Measurements from ENCODE around the gene RPS19.

The RPS19 gene

DNA sequence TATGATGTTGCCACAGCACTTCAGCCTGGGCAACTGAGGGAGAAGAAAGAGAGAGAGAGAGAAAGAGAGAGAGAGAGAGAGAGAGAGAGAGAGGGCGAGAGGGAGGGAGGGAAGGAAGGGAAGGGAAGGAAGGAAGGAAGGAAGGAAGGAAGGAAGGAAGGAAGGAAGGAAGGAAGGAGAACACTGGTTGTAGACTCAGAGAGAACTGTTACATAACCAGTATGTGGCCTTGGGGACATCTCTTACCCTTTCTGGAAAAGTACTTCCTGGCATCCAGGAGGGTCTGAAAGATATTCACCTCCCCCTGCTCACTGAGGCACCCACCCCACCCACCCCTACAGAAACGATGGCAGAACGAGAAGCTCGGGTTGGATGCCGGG lies 20.3 kb downstream of the RPS19 start:
- FAIRE-seq = no peak

DNA sequence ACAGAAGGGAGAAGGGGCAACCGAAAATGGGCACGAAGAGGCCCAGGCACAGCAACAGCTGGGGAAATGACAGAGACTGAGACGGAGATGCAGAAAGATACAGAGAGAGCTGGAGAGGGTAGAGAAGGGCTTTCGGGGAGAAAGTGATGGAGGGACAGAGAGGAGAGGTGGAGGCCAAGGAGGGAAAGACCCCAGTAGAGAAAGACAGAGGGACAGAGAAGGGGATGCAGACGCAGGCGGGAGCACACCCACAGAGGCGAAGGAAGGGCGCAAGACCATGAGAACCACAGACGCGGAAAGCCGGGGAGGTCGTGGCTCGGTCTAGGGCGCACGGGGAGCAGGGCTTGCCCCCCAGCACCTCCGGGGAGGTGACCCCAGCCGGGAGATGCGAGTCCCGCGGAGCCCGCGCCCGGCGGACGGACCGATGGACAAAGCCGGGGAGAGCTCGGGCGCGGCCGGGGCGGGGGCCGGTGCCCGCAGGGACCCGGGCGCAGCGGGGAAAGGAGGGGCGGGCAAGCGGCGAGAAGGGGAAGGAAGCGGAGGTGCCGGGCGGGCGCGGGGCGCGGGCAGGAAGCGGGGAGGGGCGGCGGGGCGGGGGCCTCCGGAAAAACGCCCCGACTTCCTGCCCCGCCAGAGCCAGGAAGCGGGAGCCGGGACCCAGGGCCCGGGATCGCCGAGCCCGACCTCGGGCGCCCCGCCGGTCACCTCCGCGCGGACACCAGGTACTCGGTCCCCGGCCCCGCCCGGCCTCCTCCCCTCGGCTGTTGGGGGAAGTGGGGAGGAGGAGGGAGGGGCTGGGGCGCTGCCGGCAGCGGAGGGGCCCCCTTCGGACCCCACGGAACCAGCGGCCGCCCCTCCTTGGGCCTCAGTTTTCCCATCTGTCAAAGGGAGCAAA lies 22.8 kb downstream of the RPS19 start, which contains the start of gene ARHGEF1:
ARHGEF1 (plus strand) TSS at position 617 of the 895 bp plus-strand sequence. CDS start 4,899 bp downstream, outside the sequence.
- FAIRE-seq = no peak

DNA sequence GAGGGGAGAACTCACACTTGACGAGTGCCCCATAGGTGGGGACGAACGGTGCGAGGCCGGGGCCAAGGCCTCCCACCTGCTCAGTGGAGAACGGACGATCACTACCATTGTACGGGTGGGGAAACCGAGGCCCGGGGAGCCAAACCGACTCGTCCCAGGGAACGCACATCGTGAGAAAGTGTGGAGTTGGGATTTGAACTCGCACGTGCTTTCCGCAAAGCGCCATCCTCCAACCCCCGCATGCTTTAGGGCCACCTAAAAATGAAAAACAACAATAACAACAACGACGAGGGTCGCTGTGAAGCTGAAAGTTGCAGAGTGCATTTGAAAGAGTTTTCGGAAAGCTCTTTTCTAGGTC lies 23.4 kb downstream of the RPS19 start:
- FAIRE-seq = no peak

DNA sequence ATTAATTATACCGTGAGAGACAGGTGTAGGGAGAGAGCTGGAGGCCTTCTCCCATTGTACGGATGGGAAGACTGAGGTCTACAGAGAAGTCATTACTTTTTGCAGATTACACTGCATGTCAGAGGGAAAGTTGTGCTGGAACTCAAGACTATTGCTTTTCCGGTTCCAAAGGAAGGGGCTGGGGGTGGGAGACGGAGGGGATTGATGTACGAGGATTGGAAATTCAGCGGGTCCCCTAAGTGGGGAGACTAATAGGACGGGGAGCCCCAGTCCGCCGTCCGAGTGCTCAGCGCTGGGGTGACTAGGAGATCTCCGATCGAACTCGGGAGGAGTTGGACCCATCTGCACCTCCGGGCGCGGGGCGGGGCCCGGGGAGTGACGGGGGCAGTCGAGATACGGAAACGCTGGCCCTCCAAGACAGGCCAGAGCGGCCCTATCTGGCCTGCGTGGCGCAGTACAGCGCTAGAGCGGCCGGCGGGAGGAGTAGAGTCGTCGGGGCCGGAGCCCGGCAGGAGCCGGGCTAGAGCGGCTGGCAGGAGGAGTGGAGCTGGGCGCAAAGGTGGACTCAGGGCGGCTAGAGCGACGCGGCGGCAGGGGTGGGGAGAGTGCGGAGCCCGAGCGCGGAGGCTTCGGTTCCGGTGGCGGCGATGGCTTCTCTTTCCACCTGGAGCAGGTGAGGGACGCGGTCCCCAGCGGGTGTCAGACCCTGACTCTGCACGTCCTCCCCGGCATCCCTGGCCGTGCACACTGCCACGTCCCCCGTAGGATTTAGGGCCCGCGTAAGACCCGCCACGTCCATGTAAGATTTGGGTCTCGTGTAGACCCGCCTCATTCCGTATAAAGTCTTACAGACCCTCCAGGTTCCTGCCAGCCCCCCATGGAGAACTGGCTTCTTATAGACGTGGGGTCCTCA lies 24.0 kb downstream of the RPS19 start:
- peak; percentile 94 for FAIRE-seq

DNA sequence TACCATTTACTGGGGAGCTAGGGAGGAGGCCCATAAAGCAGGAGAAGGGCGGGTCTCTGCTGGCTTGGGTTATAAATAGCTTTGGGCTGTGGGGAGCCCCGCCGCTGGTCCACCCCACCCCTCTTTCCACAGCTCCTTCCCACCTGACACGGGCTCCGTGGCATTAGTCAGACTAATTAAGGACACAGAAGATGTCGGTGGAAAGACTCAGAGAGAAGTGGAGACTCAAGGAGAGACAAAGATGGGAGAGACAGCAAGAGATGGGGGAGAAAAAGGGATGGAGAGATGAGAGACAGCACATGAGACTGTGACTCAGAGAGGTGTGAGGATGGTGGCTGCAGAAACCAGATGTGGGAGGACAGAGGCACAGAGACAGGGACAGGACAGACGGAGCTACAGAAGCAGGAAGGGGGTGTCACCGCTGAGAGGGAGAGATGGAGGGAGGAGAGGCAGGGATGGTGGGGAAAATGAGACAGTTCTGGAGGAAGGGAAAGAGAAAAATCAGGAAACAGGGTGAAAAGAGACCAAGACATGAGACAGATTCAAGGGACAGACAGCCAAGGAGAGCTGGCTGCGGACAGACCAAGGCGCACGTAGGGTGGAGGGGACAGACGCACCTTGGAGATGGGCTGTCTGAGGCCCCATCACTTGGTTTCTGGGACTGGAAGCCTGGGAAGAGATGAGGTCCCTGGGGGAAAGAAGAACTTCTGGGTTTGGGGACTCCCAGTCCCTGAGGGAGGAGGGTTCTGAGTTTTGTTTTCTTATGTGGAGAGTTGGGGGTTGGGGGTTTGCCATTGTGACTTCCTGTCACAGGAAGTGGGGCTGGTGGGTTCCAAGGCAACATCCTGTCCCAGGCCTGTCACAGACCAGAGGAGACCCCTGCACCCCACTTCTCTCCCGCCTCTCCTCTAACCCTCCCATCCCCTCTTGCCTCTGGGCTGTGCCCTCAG lies 27.0 kb downstream of the RPS19 start:
- FAIRE-seq = no peak

DNA sequence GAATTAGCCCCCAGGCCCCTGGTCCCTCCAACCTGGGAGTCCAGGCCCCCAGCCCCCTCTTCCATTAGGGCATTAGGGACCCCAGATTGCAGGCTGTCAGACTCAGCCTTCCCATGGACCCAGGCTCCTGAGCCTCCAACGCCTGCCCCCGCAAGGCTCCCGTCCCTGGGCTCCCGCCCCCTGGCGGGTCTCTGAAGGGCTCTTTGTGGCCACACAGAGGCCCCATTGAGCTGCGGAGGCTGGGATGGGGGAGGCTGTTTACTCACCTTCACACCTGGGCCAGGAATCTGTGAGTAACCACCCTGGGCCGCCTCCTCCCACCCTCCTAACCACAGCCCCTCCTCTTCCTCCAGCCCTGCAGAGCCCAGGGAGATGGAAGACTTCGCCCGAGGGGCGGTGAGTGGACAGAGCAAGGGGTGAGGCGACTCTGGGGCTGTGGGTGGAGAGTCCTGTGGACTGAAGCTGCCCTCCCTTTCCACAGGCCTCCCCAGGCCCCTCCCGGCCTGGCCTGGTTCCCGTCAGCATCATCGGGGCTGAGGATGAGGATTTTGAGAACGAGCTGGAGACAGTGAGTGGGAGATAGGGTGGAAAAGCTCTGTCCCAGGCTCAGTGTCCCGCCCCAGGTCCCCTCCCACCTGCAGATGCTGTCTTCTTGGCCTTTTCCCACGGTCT lies 27.8 kb downstream of the RPS19 start:
- no peak for FAIRE-seq

DNA sequence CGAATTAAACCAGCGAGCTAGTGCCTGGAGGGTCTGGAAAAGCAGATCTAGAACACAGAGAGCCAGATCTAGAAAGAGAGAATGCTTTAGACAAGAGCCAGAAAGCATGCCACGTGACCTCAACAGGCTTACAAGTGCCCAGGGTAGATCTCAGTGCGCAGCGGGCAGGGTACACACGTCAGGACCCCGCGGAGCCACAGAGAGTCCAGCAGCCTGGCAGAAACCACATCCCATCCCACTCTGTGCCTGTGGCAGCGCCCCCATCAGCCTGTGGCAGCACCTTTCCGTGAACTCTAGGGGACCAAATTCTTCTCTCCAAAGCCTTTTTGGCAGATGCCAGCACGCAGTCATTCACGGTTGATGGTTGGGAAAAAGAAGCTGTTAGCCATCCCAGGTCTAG lies 28.9 kb downstream of the RPS19 start:
- FAIRE-seq = no peak

DNA sequence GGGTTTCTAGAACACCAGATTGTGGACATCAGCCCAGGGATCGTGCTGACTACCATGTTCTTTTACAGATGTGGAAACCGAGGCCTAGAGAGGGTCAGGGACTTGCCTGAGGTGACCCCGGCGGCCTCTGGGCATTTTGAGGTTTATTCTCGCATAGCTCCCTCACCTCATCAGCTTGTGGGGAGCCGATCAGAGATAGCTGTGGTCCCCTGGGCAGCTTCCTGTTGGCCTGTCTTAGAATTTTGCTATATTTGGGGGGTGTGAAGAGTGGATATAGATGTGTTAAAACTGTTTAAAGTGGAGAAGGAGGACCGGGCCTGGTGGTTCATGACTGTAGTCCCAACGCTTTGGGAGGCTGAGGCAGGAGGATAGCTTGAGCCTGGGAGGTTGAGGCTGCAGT lies 29.8 kb downstream of the RPS19 start:
- FAIRE-seq = no peak

DNA sequence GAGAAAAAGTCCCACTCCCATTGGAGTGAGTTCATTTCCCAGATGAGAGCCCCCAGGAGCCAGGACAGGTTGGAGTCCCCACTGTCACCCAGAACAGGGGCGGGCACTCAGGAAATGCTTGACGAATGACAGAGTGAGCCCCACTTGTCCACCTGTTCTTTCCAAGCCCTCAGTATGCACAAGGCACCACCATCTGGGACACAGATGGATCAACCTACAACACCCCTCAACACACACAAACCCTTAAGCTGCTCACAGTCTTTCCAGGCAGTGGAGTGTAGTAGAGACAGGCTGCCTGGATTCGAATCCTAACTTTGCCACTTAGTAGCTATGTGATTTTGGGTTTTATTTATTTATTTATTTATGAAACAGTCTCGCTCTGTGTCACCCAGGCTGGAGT lies 30.9 kb downstream of the RPS19 start:
- no peak for FAIRE-seq

DNA sequence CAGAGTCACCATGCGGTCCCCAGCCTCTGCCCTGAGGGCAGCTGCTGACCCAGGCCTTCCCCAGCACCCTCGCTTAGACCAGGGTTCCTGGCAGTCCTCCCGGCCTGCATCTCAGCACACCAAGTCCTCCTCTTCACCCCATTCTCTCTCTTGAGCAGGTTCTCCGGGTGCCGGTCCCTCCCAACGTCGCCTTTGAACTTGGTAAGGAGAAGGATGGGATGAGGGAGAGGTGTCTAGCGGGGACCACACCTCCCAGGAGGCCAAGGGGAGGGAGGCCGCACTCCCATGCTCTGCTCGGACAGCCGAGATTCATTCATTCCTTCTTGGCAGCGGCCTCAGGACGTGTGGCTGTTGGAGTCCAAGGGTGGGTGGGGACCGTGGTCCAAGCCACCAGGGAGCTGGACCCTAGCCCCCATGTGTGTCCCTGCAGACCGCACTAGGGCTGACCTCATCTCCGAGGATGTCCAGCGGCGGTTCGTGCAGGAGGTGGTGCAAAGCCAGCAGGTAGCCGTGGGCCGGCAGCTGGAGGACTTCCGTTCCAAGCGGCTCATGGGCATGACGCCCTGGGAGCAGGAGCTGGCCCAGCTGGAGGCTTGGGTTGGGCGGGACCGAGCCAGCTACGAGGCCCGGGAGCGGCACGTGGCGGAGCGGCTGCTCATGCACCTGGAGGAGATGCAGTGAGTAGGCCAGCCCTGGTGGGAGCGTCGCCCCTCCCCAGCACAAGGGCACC lies 32.3 kb downstream of the RPS19 start:
- FAIRE-seq = no peak

DNA sequence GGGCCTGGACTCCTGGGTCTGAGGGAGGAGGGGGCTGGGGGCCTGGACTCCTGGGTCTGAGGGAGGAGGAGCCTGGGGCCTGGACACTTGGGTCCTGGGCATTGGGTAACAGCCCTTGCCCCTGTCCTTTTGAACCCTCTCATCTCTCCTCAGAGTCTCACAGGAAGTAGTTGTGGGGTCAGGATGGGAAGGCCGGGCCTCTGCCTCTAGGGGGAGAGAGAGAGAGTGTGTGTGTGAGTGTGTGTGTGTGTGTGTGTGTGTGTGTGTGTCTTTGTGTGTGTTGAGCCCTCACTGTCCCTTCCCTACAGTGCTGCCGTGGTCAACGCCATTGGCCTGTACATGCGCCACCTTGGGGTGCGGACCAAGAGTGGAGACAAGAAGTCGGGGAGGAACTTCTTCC lies 33.8 kb downstream of the RPS19 start:
- no peak for FAIRE-seq

DNA sequence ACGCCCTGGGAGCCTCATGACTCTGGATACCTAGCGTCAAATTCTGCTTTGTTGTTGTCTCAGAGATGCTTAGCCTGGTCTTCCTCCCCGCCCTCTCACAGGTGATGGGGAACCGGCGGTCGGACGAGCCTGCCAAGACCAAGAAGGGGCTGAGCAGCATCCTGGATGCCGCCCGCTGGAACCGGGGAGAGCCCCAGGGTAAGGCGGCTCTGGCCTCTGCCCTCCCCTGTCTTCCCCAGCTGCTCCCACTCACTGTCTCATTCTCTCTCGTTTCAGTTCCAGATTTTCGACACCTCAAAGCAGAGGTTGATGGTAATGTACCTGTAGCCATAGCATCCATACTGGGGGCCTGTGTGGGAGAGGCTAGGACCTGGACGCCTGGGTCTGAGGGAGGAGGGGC lies 34.3 kb downstream of the RPS19 start:
- no peak for FAIRE-seq

DNA sequence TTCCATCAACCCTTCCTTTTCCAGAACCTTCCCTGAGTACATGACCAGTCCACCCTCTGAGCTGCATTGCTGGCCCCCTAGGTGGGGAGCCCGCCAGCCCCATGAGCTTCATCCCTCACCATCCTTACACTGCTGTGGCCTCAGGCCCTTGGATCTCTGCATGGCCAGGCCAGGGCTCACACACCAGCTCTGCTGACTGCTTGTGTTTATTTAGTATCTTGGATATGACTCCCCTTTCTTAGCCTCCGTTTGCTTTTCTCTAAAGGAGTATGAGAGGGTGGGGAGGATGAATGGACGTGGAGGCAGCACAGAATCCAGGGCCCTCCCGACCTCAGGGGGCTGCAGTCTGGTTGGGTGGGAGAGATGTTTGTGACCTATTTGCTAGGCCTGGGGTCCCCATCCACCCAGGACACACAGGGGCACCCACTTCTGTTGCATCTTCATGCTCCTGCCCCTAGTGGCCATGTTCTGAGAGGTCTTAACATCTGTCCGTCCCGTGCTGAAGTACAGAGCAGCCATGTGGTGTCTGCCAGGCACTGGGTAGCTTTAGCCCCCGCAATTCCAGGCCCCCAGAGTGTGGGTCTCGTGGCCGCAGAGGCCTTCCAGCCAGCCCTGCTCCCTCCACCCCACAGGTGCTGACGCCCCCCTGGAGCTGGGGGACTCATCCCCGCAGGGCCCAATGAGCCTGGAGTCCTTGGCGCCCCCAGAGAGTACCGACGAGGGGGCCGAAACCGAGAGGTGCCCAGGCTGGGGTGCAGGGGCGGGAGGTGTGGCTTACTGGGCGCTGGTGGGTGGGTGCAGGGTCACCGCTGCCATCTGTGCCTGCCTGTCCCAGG lies 35.9 kb downstream of the RPS19 start:
- FAIRE-seq = no peak

DNA sequence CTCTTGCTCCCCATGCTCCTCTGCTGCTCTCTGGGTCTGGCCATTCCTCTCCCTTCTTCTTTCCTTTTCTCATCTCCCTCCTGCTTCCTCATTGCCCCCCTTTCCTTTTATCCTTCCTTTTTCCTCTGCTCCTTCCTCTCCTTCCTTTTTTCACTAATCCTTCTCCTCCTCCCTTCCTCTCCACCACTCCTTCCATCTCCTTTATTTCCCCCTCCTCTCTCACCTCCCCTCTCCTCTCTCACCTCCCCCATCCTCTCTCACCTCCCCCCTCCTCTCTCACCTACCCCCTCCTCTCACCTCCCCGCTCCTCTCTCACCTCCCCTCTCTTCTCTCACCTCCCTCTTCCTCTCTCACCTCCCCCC lies 36.5 kb downstream of the RPS19 start:
- no peak for FAIRE-seq

DNA sequence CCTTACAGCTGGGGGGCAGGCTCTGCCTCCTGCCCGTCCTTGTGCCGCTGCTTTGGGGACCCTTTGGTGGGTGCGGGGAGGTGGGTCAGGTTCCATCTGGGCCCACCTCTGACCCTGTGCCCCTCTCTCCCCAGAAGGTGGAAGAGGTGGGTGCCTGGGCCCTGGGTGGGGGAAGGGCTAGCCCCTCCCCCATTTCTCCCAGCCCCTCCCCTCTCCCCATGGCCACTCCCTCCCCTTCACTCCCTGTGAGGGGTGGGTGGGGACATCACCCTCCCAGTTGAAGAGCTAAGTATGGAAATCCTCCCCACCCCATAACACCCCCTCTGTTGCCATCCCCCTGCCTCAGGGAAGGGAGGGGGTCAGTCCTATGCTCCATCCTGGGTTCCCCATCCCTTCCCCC lies 37.1 kb downstream of the RPS19 start:
- FAIRE-seq = no peak

DNA sequence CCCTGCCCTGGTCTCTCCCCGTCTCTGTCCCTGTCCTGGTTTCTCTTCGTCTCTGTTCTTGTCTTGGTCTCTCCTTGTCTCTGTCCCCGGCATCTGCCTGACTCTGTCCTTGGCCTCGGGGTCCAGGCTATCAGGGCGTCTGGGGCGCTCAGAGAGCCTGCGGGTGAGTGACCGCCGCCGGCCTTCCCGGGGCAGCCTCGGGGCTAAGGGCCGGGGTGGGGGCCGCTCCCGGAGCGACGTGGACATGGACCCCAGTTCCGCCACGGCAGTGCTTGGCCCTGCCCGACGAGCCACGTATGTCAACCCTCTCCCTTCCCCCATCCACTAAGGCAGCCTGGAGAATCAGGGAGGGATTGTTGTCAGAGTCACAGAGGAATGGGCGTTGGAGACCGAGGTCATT lies 37.8 kb downstream of the RPS19 start:
- FAIRE-seq = no peak

DNA sequence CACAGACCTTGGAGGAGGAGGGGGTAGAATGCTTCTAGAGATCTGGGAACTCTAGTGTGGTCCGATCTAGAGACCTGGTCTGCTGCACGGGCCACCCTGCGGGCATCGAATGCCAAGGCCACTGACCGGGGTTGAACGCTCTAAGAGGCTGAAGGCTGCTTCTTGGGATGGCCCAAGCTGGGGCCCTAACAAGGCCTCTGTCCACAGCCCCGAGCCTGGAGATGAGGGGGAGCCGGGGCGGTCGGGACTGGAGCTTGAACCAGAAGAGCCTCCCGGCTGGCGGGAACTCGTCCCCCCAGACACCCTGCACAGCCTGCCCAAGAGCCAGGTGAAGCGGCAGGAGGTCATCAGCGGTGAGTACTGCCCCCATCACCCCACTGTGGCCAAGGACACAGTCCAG lies 38.2 kb downstream of the RPS19 start:
- FAIRE-seq = no peak

DNA sequence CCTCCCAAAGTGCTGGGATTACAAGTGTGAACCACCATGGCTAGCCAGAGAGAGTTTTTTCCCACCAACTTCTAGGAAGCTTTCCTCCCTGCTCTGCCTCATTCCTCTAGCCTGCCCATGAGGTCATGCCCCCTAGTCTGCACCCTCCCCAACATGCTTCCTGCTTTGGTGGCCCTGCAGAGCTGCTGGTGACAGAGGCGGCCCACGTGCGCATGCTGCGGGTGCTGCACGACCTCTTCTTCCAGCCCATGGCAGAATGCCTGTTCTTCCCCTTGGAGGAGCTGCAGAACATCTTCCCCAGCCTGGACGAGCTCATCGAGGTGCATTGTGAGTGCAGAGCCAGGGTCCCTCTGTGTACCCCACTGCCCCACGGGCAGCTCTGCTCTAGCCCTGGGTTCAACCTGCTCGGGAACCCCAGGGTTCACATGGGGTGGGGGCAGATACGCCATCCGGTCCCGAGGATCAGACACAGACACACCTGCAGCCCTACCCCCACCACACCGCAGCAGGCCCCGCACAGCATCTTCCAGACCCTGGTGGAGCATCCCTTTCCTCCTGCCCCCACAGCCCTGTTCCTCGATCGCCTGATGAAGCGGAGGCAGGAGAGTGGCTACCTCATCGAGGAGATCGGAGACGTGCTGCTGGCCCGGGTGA lies 41.8 kb downstream of the RPS19 start:
- no peak for FAIRE-seq

DNA sequence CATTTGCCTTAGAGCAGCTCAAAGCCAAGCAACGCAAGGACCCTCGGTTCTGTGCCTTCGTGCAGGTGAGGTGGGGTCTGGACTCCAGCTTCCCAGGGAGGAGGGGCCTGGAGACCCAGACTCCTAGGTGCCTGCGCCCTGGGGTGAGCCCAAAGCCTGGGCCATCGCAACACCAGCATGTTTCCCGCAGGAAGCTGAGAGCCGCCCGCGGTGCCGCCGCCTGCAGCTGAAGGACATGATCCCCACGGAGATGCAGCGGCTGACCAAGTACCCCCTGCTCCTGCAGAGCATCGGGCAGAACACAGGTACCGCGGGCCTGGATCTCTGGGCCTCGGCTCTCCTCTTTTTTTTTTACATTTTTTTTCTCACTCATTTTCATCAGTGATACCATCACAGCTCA lies 42.5 kb downstream of the RPS19 start:
- no peak for FAIRE-seq
